ENCODE measurements around the gene SLC25A17. TPM values are rescaled to one million over a fixed set of nuclear protein-coding genes. Genes with fewer than 3 reads are reported as not detected.
"Not testable (repeated sequence)": the region's sequence is repeated elsewhere in the genome, so short reads cannot be mapped to it uniquely, and the experiment has no call there.

The SLC25A17 gene
- polyA plus RNA-seq, 4 donors: 29.6 to 41.7 (median 40.1) TPM

DNA sequence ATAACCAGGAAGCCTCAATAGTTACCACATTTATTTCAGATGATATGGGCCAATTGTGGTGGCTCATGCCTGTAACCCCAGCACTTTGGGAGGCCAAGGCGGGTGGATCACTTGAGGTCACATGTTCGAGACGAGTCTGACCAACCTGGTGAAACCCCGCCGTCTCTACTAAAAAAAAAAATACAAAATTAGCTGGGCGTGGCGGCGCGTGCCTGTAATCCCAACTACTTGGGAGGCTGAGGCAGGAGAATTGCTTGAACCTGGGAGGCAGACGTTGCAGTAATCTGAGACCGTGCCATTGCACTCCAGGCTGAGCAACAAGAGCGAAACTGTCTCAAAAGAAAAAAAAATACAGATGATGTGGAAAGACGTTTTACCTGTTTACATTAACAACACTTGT is 60.3 kb downstream of the SLC25A17 start:
- DNase-seq (ENCODE audit: low read depth in 4 of 4, low spot score in 3 of 4): not testable (repeated sequence)

DNA sequence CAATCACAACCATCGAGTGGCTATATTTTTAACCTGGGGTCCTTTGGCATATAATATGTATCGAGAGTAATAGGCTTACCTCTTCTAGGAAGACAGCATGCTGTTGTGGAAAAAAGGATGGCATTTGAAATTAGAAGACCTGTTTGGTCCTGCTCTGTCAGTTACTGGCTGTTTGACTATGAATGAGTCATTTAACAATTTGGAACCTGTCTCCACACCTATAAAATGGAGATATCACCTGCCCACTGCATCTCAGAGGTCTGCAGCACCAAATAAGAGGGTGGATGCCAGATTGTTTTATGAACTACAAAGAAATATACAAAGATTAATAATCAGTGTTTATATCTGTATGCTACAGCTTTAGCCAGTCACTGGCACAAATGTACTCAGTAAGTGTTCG is 60.8 kb downstream of the SLC25A17 start:
- DNase-seq (ENCODE audit: low read depth in 4 of 4, low spot score in 3 of 4): no peak

DNA sequence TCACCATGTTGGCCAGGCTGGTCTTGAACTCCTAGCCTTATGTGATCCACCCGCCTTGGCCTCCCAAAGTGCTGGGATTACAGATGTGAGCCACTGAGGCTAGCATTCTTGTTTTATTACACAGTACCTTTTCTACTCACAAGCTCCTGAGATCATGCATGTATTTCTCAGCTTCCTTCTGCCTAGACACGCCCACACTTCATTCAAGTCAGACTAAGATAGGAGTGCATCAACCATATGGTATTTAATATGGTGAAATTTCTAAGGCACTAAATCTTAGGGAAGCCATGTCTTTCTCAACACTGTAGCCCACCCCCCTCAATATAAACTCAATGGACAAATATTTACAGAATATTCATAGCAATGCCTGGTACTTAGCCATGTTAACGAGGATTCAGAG is 62.1 kb downstream of the SLC25A17 start:
- DNase-seq (ENCODE audit: low read depth in 4 of 4, low spot score in 3 of 4): no peak

DNA sequence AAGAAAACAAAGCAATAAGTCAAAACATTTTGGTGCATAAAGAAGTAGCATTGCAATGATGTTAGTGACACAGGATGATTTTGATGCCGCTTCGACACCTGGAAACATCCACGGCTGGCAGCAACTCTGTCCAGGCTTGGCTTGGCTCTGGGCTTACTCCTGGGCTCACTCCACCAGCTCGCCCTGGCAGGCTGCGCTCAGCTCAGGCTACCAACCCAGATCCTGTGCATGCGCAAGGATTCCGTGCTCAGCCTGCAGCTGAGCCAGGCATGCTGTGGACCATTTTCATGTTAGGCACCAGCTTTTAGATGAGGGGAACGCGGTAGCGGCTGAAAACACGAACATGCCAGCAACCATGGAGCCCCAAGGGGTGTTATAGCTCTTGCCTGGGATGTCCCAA is 66.0 kb downstream of the SLC25A17 start:
- DNase-seq (ENCODE audit: low read depth in 4 of 4, low spot score in 3 of 4): no peak

DNA sequence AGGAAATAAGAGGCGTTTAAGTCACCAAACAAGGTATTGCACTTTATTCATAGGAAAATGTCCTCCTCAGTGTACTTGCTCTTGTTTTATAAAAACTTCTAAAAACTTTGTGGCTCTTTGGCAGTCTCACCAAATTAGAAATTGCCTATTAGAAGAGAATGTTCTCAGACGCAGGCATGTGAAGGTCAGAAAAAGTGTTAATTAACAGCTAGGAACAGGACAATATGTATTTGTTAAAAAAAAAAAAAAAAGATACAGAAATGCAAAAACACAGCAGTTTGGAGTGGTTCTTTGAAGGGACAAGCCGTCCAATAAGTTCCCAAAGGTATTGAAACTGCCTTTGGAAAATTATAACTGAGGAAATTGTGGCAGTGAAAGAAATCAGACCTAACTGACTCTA is 67.9 kb downstream of the SLC25A17 start:
- DNase-seq (ENCODE audit: low read depth in 4 of 4, low spot score in 3 of 4): no peak

DNA sequence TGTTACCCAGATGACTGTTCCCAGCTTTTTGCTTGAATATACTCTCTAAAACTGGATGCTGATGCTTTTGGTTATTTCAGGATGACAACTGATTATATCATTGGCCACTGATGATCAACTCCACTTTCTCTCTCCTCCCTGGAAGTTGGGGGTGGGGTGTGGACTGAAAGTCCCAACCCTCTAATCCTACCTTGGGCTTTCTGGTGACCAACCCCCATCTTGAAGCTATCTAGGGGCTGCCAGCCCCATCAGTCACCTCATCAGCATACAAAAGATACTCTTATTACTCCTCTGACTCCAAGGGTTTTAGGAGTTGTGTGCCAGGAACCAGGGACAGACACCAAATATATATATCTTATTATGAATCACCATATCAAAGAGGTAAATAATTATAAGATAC is 69.3 kb downstream of the SLC25A17 start:
- no peak for DNase-seq (ENCODE audit: low read depth in 4 of 4, low spot score in 3 of 4)

DNA sequence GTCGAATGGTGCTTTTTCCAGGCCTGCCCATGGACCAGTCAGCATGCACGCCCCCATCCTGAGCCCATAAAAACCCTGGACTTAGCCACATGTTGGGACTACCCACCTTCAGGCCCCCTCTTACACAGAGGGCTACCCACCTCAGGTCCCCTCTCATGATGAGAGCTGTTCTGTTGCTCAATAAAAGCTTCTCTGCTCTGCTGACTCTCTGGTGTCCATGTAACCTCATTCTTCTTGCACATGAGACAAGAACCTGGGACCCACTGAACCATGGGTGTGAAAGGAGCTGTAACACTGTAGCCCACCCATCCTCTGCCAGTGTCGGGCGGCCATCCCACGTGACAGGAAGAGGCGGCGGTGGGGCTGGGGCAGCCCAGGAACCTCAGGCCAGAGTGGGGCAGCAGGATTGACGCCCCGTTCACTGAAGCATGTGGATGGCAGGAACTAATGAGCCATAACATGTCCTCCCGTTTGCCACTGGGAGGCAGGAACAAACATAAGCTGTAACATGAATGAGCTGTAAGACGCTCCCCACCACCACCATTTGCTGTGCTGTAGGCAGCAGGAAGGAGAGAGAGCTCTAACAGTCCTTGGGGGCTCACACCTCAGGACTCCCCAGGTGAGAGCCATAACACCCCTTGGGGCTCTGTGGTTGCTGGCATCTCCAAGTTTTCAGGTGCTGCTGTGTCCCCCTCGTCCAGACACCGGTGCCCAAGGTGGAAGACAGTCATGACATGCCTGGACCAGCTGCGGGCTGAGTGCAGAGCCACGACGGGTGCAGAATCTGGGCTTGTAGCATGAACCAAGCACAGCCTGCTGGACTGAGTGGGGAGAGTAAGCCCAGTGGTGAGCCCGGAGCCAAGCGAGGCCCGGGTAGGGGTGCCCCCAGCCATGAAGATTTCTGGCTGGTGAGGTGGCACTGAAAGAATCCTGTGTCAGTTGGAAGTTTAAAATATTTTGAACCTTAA is 70.5 kb downstream of the SLC25A17 start:
- DNase-seq (ENCODE audit: low read depth in 4 of 4, low spot score in 3 of 4): no peak

DNA sequence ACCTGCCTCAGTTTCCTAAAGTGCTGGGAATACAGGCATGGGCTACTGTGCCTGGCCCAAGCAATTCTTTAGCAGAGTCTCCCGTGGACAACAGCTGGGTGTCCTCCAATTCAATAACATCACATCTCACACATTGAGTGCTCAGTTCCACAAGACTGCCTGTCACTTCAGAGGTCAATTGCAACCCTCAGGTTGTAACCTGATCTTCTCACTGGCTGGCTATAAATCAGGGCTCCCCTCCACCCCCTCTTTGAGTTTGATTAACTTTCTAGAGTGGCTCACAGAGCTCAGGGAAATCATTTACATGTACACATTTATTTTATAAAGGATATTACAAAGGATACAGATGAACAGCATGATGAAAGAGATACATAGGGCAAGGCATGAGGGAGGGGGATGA is 71.8 kb downstream of the SLC25A17 start:
- peak in 1 of 4 donors; percentile 62 for DNase-seq (ENCODE audit: low read depth in 4 of 4, low spot score in 3 of 4)

DNA sequence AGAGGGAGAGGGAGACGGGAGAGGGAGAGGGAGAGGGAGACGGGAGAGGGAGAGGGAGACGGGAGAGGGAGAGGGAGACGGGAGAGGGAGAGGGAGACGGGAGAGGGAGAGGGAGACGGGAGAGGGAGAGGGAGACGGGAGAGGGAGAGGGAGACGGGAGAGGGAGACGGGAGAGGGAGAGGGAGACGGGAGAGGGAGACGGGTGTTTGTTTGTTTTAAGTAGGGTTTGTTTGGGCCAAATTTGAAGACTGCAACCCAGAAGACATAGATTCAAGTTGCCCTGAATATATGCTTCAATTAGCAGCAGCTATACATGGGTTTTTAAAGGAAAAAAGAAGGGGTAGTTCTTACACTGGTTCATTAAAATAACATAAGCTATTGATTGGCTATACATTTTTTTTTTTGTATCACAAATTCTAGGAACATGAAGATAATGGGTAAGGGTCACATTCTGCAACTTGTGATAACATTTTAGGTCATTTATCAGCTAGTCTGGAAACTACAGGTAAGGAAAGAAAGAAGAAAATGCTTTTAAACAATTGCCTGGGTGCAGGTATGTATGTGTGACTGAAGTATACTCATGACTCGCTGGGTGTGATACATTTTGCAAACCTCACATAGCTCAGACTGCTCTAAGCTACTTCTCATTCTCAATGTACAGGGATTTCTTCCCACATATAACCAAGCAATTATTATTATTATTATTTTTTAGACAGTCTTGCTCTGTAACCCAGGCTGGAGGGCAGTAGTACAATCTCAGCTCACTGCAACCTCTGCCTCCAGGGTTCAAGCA is 72.5 kb downstream of the SLC25A17 start:
- no peak for DNase-seq (ENCODE audit: low read depth in 4 of 4, low spot score in 3 of 4)

DNA sequence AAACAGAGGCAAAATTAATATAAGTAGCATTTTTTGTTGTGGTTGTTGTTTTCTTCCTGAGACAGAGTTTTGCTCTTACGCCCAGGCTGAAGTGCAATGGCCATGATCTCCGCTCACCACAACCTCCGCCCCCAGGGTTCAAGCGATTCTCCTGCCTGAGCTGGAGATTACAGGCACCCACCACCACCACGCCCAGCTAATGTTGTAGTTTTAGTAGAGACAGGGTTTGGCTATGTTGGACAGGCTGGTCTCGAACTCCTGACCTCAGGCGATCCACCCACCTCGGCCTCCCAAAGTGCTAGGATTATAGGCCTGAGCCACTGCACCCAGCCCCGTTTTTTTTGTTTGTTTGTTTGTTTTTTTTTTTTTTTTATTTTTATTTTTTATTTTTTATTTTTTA is 75.4 kb downstream of the SLC25A17 start:
- DNase-seq (ENCODE audit: low read depth in 4 of 4, low spot score in 3 of 4): no peak

DNA sequence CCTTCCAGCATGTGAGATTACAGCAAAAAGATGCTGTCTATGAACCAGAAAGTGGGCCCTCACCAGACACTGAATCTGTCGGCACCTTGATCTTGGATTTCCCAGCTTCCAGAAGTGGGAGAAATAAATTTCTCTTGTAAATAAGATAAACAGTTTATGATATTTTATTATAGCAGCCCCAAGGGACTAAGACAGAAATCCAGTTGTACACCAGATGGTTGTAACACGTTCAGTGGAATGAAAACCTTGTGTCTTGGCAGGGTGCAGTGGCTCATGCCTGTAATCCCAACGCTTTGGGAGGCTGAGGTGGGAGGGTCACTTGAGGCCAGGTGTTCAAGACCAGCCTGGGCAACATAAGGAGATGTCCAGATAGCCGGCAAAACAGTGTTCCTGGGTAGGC is 78.0 kb downstream of the SLC25A17 start:
- DNase-seq (ENCODE audit: low read depth in 4 of 4, low spot score in 3 of 4): no peak

DNA sequence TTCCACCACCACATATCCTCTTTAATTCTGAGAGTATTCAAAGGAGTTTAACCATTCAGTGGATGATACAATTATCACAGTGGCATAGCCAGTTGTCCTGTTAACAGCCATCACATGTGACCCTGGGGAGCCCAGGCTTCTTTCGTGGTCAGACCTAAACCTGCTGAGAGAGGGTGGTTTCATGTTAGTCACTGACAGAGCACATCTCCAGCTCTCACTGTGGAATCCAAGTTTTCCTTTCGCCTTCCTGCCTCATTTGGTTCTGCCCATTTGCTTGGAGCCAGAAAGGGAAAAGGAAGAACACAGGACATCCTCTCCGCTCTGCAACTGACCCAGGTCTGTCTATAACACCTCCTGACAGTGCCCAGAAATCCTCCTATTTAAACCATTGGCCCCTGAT is 79.4 kb downstream of the SLC25A17 start:
- DNase-seq (ENCODE audit: low read depth in 4 of 4, low spot score in 3 of 4): no peak

DNA sequence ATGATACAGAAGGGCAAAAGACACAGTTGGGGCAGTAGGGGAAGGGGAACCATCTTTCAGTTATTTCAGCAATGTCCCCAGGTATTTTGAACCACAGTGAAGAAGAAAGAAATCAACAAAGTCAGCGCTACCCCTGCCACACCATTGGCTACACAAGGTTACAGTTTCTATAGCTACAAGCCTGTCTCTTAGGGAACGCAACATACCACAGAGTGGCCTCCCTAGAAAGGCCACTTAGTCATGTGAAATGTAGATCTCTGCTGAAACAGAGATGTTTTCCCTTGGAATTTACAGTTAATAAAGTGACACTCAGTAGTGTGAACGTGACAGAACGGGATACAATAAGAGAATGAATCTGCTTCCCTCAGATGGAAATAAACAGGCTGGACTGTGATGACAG is 85.2 kb downstream of the SLC25A17 start:
- no peak for DNase-seq (ENCODE audit: low read depth in 4 of 4, low spot score in 3 of 4)

DNA sequence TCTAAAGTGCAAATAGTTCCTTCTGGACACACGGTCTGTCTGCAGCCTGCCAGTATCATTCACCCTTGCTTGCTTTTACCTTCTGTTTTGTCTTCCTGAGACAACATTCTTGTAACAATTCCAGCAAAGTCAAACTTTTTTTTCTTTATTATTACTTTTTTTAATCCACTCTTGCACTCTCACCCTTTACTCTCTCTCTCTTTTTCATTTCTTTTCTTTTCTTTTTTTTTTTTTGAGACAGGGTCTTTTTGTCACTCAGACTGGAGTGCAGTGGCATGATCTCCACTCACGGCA is 86.2 kb downstream of the SLC25A17 start:
- no peak for DNase-seq (ENCODE audit: low read depth in 4 of 4, low spot score in 3 of 4)

DNA sequence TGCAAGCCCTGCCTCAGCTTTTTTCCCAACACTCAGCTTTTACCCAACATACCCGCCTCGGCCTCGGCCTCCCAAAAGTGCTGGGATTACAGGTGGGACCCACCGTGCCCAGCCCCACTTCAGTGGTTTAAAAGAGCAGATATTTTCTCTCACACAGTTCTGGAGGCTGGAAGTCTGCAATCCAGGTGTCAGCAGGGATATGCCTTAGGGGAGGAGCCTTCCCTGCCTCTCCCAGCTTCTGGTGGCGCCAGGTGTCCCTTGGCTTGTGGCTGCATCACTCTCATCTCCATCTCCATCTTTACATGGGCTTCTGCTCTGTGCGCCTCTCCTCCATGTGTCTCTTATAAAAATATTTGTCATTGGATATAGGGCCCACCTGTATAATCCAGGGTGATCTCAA is 89.9 kb downstream of the SLC25A17 start:
- no peak for DNase-seq (ENCODE audit: low read depth in 4 of 4, low spot score in 3 of 4)

DNA sequence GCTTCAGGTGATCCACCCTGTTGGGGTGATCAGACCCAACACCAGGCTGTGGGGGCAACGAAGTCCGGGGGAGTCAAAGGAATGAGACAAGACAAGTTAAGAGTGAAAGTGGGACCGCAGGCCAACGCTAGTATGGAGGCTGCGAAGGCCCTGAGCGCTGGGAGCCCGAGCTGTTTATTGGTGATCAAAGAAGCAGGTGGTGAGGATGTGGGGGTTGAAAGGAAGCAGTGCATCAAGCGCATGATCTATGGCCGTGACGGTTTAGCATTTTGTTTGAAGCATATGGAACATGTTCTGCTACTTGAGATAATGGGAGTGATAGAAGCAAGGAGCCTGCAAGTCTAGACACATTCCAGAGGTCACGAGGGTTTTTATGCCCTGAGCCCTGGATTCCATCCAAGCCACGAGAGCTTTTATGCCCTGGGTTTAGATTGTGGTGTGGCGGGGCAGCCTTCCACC is 90.4 kb downstream of the SLC25A17 start:
- DNase-seq (ENCODE audit: low read depth in 4 of 4, low spot score in 3 of 4): no peak

DNA sequence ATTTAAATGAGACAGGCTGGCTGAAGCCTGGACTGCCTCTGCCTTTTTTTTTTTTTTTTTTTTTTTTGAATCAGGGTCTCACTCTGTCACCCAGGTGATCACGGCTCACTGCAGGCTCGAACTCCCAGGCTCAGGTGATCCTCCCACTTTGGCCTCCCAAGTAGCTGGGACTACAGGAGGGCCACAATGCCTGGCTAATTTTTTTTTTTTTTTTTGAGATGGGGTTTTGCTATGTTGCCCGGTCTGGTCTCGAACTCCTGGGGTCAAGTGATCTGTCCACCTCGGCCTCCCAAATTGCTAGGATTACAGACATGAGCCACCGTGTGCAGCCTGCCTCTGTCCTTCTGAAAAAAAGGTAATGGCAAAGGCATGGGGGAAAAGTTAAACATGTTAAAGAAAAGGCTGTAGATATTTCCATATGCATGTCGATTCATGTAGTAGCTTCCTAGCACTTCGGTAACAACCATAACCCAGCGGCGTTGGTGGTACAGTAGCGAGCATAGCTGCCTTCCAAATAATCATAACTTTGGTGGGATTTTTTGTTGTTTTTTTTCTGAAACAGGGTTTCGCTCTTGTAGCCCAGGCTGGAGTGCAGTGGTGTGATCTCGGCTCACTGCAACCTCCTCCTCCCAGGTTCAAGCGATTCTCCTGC is 91.1 kb downstream of the SLC25A17 start:
- no peak for DNase-seq (ENCODE audit: low read depth in 4 of 4, low spot score in 3 of 4)

DNA sequence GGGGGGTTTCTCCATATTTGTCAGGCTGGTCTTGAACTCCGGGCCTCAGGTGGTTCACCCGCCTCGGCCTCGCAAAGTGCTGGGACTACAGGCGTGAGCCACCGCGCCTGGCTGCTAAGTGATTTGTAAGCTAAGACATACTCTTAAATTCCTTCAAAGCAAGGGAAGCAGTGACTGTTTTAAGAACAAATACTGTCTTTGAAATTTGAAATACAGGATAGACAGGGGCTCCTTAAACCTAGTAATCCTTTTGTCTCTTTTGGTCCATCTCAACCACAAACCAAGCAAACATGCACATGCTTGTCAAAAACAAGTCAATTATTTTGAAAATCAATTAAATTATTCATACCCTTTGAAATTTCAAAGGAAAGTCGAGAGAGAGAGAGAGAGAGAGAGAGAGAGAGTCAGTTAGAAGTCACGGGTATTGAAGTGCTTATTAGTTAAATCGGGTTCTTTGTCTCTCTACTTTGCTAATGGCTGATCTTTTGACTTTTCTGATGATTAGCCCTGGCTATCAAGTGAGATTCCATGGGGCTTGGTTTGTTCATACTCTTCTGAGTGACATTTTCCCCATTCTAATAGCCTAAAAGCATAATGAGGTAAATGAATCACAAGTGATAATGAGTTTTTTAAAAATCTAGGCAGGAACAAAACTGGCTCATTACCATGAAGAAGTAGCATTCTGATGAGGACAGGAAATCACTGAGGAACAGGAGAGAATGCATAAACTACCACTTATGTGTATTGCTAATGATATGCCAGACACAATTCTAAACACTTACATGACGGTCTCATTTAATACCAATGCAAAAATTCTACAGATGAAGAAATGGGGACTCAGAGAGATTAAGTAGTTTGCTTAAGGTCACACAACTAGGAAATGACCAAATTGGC is 91.8 kb downstream of the SLC25A17 start:
- DNase-seq (ENCODE audit: low read depth in 4 of 4, low spot score in 3 of 4): no peak

DNA sequence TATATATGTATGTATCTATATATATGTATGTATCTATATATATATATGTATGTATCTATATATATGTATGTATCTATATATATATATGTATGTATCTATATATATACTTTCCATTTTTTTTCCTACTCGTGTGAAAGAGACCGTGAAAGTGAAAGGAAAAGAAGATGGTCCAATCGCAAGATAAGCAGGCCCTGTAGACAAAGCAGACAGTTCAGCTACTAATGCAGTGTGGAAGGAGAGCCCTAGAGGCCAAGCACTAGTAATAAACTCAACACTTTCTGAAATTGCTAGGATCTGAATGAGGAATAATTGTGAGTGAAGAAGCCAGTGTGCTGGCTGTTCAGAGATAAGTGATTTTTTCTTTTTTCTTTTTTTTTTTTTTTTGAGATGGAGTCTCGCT is 92.6 kb downstream of the SLC25A17 start:
- no peak for DNase-seq (ENCODE audit: low read depth in 4 of 4, low spot score in 3 of 4)

DNA sequence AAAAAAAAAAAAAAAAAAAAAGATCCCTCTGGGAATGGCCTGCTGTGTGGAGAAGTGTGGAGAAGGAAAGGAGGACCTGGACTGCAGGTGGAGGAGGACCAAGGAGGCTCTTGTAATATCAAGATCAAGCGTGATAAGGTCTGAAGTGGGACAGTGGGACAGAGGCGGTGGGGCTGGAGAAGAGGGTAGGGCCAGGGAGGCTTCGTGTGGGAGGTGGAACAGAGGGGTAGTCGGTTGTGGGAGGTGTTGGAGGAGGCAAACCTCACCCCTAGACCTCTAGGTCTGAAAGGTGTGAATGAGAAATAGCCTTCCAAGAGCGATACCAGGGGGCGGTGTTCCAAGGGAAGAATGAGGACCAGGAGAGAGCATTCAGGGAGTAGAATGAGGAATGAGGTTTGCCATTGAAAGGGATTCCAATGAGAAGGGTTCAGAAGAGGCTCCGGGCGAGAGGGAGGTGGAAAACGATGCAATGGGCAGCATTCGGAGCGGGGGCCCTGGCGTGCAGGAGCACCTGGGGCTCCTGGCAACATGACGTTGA is 95.7 kb downstream of the SLC25A17 start:
- DNase-seq (ENCODE audit: low read depth in 4 of 4, low spot score in 3 of 4): no peak

Data from left renal pelvis (tissue), 4 donors.